NCI-H748 (cell line): ENCODE results near the gene KBTBD13.
A peak's percentile ranks its signal among the peaks of the same experiment; 100 is the strongest.
"Not testable (repeated sequence)": the region's sequence is repeated elsewhere in the genome, so short reads cannot be mapped to it uniquely, and the experiment has no call there.

Experiments used
- DNase-seq: peaks from one replicate; lab custom pipeline; 2025; ENCODE audit not compliant: unreplicated experiment; lab: John Stamatoyannopoulos, UW

The KBTBD13 gene

DNA sequence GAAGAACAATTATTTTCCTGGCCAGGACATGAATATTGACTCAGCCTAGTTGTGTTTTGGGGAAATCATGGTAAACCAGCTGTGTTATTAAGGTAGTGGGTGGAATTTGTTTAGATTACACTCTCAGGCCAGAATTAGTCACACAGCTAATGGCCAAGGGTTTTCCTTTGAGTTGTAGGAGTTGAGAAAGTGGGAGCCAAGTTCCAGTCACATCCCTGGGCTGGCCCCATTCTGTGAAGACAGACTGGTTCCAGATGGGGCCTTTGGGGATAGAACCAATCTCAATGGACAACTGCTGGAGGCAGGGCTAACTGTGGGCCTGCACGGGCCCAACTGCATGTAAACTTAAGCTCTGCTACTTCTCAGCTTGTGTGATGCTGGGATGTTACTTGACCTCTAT is 7.4 kb upstream of the KBTBD13 start:
- DNase-seq: no peak

DNA sequence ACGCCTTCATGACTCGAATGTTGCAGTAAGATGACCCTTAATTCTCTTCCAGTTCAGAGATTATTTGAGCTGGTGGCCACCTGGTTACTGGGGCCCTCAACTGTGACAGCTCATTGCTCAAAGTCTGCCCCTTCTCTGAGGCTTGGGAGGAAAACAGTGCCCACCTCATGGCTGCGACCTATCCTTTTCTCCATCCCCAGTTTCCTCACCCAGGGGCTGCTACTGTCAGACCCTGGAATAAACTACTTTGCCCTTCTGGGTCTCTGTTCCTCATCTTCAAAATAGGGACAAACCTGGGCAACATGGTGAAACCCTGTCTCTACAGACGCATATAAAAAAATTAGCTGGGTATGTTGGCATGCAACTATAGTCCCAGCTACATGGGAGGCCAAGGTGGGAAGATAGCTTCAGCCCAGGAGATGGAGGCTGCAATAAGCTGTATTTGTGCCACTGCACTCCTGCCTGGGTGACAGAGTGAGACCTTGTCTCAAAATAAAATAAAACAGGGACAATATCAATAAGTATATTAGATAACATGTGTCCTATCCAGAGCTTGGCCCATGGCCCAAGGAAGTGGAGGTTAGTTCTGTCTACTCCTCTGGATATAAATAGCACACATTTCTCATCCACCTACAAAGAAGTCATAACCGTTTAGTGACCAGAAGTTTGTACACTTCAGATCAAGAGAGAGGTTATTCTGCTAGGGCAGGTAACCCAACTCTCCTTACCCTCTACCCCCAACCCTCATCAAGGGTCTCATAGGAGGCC is 6.6 kb upstream of the KBTBD13 start:
- no peak for DNase-seq

DNA sequence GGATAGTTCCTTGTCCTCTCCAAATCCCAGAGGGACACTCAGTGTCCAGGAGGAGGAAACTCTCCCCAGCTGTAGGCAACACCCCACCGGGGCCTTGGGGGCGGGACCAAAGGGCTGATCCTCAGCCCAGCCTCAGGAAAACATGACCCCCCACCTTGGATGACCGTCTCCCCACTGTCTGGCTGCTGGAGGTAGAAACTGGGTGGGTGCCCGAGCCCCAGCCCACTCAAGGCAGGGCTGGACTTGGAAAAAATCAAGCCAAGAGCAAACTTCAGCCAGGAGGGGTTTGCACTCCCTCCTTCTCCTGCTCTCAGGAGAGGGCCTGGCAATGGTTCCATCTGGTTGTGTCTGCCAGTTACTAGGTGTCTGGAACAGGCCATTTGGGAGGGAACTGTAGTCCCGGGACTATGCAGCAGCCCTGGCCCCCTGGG is 5.2 kb upstream of the KBTBD13 start:
- DNase-seq: no peak

DNA sequence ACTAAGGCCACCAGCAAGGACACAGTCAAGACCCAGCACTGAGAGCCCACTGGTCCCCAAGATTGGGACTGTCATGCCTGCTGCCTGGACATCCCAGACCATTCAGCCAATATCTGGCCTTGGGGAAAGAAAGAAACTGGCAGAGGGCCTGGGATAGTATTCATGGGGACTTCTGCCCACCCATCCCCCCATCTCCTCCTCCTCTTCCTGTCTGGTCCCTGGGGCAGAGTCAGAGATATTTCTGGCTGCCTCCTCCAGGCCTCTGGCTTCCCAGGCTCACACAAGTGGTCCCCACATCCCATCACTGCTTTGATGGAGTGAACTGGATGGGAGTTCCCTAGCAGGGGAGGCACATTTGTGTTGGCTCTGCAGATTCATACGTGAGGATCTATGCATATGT is 4.5 kb upstream of the KBTBD13 start:
- no peak for DNase-seq

DNA sequence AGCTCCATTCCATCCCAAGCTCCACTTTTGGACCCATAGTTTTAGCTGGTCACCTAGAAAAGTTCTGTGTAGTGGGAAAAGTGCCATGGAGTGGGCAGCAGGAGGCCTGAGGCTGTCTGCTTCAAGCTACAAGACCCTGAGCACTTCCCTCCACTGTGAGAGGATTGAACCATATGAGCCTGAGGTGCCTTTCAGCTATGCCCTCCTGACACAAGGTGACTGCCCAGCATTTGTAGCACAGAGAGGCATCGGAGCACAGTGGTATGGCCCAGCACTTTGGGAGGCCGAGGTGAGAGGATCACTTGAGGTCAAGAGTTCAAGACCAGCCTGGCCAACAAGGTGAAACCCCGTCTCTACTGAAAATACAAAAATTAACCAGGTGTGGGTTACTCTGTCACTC is 3.9 kb upstream of the KBTBD13 start:
- no peak for DNase-seq

DNA sequence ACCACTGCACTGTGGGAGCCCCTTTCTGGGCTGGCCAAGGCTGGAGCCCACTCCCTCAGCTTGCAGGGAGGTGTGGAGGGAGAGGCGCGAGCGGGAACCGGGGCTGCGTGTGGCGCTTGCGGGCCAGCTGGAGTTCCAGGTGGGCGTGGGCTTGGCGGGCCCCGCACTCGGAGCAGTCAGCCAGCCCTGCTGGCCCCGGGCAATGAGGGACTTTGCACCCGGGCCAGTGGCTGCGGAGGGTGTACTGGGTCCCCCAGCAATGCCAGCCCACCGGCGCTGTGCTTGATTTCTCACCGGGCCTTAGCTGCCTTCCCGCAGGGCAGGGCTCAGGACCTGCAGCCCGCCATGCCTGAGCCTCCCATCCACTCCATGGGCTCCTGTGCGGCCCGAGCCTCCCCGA is 1.6 kb upstream of the KBTBD13 start:
- DNase-seq: not testable (repeated sequence)

DNA sequence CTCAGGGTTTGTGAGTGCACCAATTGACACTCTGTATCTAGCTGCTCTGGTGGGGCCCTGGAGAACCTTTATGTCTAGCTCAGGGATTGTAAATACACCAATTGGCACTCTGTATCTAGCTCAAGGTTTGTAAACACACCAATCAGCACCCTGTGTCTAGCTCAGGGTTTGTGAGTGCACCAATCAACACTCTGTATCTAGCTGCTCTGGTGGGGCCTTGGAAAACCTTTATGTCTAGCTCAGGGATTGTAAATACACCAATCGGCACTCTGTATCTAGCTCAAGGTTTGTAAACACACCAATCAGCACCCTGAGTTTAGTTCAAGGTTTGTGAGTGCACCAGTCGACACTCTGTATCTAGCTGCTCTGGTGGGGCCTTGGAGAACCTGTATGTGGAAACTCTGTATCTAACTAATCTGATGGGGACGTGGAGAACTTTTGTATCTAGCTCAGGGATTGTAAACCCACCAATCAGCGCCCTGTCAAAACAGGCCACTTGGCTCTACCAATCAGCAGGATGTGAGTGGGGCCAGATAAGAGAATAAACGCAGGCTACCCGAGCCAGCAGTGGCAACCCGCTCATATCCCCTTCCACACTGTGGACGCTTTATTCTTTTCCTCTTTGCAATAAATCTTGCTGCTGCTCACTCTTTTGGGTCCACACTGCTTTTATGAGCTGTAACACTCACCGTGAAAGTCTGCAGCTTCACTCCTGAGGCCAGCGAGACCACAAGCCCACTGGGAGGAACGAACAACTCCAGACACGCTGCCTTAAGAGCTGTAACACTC is 745 bp upstream of the KBTBD13 start:
- DNase-seq: not testable (repeated sequence)

DNA sequence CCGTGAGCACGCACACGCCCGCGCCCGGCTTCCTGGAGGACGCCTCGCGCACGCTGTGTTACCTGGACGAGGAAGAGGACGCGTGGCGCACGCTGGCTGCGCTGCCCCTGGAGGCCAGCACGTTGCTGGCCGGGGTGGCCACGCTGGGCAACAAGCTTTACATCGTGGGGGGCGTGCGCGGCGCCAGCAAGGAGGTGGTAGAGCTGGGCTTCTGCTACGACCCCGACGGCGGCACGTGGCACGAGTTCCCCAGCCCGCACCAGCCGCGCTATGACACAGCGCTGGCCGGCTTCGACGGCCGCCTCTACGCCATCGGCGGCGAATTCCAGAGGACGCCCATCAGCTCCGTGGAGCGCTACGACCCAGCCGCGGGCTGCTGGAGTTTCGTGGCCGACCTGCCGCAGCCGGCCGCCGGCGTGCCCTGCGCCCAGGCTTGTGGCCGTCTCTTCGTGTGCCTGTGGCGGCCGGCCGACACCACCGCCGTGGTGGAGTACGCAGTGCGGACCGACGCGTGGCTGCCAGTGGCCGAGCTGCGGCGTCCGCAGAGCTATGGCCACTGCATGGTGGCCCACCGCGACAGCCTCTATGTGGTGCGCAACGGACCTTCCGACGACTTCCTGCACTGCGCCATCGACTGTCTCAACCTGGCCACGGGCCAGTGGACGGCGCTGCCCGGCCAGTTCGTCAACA is 890 bp downstream of the KBTBD13 start:
- no peak for DNase-seq

DNA sequence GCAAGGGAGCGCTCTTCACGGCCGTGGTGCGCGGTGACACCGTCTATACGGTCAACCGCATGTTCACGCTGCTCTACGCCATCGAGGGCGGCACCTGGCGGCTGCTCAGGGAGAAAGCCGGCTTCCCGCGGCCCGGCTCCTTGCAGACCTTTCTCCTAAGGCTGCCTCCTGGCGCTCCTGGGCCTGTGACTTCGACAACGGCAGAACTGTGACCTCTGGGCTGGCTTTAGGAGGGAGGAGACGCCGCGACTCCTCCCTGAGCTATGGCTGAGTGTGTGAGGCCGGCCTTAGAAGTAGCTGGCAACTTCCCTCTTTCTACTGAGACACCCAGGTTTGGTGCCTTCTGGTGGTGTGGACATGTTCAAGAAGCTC is 1.4 kb downstream of the KBTBD13 start:
- no peak for DNase-seq

DNA sequence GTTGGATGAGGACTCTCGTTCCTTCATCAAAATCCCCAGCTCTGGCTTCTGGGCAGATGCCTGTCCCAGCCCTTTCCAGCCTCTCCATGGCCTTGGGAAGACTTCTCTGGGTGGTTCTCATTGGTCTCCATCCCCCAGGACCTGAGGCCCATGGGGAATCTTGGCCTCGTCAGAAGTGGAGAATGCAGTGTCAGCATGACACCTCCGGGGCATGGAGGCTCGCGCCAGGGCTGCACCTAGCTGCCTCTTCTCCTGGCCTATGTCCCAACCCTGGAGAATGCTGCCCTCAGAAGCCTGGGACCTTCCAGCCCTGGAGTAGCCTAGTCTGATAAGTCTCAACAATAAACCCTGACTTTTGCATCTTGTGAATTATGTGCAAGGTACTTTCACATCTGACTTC is 3.0 kb downstream of the KBTBD13 start:
- no peak for DNase-seq

DNA sequence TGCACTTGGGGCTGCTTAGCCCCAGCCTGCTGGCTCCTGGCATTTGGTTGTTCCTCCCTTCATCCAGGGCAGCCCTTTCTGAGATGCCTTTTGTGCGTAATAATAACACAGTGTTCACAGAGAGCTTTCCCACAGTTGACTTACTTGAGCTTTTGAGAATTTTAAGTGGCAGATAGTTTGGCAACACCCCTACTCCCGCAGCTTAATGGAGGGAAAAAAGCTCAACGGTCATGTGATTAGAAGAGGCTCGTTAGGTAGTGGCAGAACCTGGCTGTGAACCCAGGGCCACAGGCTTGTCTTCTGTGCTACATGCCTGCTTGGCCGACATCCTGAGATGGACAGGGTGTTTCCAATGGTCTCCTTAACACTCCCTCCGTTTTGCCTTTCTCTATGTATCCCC is 4.7 kb downstream of the KBTBD13 start:
- no peak for DNase-seq

DNA sequence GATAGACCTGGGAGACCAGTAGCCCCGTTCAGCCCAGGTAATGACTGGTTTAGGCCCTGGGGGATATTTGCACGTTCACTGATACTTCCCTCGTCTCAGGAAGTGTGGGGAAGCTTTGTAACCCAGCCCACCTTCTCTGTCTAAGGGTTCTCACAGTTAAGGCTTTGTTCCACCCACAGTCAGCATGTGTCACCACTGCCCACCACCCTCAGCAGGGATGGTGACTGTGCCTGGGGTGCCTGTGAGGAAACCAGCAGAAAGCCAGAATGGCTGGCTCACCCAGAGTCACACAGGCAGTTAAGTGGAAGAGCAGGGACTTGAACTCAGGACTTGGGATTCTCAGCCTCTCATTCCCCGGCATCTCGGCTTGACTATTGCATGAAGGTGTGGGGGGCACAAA is 5.2 kb downstream of the KBTBD13 start:
- no peak for DNase-seq

DNA sequence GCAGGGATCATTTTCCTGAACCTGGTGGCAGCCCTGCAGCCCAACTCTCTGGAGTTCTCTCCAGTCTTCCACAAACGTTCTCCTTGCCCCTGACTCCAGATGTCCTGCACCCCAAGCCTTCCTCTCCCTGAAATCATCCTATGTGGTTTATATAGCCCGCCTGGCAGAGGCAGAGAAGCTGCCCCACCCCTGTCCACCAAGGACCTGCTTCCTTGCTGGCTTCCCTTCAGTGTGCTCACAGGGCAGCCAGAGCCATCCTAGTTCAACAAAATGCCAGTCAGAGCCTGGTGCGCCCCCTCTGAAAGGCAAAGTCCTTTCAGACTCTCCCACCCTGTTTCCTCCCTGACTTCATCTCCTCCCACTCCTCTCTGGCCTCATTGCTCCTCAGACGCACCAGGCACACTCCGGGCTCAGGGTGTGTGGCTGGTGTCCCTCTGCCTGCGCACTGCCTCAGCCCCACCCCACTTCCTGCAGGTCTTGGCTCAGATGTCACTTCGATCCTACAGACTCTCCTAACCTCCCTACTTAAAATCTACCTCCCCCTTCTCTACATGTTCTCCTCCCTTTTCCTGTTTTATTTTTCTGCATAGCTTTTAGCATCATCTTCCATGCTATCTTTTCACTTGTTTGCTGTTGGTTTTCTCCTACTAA is 5.9 kb downstream of the KBTBD13 start:
- no peak for DNase-seq

DNA sequence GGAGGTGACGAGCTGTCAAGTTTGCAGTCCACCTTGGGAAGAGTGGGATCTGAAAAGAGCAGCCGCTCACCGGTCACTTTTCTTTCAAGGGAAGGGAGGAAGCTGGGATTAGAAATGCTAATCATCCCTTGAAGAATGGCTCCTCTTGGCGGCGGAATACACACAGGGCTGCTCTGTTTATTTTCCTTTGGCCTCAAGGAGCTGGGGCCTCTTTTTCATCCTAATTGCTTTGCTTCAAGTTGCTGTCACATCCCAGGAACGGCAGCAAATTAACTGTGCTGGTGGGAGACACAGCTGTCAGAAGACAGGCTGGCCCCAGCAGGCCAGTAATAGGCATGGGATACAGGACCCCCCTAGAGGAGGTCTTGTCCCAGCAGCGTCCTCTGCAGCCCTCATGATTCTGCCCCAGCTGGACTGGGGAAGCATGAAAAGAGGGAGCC is 6.7 kb downstream of the KBTBD13 start:
- no peak for DNase-seq

DNA sequence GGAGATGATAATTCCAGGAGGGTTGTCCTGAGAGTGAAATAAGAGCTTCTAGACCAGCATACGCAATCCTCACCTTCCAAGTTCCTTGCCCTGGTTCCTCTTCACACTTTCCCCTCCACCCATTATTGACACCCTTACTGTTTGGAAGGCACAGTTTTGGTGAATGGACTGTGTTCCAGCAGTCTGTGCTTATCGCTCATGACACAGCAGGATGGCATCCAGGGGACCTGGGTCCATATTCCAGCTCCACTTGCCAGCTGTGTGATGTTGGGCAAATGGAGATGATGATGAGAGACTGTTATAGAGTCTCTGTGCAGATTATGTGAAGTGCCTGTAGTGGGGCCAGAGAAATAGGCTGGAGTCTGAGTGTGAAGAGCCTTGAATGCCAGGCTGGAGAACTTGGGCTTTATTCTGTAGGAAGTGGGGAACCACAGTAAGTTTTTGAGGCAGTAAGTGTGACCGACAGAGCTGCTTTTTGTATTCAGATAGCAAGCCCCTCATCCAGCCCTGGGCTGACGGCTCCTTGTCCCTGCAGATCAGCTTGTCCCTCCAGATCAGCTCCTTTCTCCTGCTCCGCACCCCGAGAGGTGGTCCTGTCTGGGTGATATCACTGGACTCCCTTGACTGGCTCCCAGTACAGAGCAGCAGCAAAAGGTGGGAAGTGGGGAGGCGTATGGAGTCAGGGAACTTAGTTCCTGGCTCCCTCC is 8.1 kb downstream of the KBTBD13 start:
- no peak for DNase-seq

DNA sequence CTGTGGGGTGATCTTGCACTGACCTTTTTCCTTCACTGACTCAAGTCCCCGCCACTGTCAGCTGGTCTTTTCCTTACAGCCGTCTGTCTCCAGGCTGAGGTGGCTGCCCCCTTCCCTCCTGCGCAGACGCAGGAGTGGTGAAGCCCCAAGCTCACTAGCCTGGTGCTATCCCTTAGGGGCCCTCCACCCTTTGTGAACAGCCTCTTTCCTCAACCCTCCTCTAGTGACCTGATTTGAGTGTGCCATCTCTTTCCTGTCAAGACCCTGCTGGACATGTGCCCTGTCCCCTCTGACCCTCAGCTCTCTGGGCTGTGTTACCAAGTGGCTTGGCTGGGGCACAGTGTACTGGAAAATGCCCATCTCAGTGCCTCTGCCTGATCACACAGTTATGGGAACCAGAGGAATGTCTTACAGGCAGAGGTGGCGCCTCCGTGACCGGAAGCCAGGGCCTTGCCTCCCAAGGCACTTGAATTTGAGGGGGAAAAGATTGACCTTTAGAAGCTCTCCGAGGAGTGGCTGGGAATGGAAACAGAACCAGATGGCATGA is 8.7 kb downstream of the KBTBD13 start:
- no peak for DNase-seq

DNA sequence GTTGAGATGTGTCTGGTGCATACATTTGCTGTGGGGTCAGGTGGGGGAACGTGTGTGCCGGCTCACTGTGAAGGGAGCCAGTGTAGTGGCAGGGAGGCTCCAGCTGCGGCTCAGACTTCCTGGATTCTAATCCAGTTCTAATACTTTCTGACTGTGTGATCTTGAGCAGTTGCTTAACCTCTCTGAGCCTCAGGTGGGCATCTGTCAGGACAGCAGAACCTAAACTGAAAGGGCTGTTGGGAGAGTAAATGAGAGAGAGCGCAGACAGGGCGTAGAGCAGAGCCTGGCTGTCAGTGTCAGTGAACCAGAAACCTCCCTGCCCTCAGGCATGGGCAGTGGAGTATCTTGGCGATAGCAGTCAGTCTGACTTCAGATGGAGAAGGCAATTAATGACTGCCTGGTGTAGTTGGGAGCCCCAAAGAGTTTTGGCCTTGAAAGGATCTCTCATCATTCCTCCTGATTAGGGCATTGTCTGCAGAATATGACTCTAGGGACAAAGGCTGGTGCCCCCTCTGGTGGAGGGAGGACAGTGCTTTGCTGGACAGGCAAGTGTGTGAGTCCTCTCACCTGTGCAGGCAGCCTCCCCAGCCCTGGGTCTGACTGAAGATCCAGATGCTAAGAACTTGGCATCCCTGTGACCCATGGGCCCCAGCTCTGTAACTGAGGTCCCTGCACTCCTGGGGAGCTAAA is 9.6 kb downstream of the KBTBD13 start:
- DNase-seq: peak; percentile 25

DNA sequence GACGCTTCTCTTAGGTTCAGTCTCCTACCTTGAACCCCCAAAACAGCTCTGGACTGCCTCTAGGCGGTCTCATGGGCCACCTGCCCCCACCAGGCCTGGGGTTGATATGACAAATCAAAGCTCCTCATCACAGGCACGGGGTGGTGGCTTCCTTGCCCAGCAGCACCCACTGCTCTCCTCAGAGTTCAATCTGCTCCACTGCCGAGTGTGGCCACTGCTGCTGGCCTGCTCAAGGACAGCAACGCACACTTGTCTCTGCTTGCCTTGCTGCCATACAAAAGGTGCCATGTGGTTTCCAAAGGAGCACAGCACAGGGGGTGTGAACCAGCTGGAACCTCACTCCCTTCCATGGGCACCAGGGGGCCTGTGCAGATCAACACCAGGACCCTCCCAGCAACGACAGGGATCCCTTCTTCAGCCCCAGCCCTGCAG is 10.2 kb downstream of the KBTBD13 start:
- DNase-seq: no peak

DNA sequence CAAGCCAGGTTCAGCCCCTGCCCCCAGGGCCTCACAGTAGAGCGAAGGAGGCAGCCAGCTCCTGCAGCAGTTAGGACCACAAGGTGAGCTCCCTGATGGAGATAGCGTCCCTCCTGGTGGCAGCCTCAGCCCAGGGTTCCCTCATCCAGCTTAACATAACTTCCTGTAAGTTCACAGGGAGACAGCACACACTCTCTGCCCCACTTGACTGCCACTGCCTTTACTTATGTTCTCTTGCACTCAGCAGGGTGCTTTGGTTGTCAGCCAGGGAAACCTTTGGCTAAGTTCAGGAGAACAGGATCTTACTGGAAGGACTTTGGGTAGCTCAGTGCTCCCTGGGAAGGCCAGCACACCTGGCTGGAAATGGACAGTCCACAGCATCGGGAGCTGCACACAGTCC is 10.9 kb downstream of the KBTBD13 start:
- no peak for DNase-seq
